Right ventricle myocardium superior (tissue), 1 donor: ENCODE measurements around the gene TRPC1. TPM values are rescaled to one million over a fixed set of nuclear protein-coding genes. Genes with fewer than 3 reads are reported as not detected.
"Not testable (repeated sequence)": the region's sequence is repeated elsewhere in the genome, so short reads cannot be mapped to it uniquely, and the experiment has no call there.

Experiments used
- ATAC-seq: fragments of 200-7000 bp; cut with Tn5 transposase; one replicate; pipeline ENCODE4 v1.9.1; 2020; ENCODE audit warnings: mild to moderate bottlenecking; ENCODE audit not compliant: poor library complexity
- DNase-seq: peaks from one replicate; pipeline ENCODE4 v3.0.0-alpha.2; 2020
- intact Hi-C: fragments of 100-400 bp; cut with DNase I; formaldehyde crosslinking; loops from one replicate; pipeline ENCODE4 v1.11.2; 2022
- long read RNA-seq: library from polyadenylated mRNA; unstranded; transcript quantifications from one replicate; pipeline ENCODE4 v2.0.0, GENCODE V29; 2021
- total RNA-seq: library from RNA; stranded (reverse); fragmentation: NEBNext Ultra II Directional; extraction: Animal tissue kit (Norgen Biotek cat#: 25700); gene quantifications from one replicate; pipeline ENCODE4 v1.2.1, GENCODE V29; 2021
- donor health status: DM: no; HTN: yes; CAD: no; lungs with severe emphysema.

The TRPC1 gene
- 10.0 TPM for total RNA-seq
- long read RNA-seq, full-length matches to known transcripts = 7 of 12 reads
- long read RNA-seq, partial matches to known transcripts = 2 of 12 reads
- long read RNA-seq, other reads (novel, unspliced or antisense) = 3 of 12 reads

- intact Hi-C loops = no loop called here
- DNase-seq (peak; percentile 82), ATAC-seq (peak; percentile 92)
Observed at GRCh38 chr3:142723968-142724681, at the start of gene TRPC1. TSS of gene TRPC1 (plus strand) at chr3:142724034. CDS start at chr3:142724560, 526 bp downstream.

GRCh38 chr3:142676151-142676550 is 47.7 kb upstream of the TRPC1 start:
- DNase-seq (no peak), ATAC-seq (no peak)
- intact Hi-C loops = no loop called here

GRCh38 chr3:142680710-142681109 is 43.1 kb upstream of the TRPC1 start:
- intact Hi-C loops = no loop called here
- DNase-seq (no peak), ATAC-seq (no peak)

- DNase-seq (no peak), ATAC-seq (no peak)
- intact Hi-C loops = no loop called here
Observed at GRCh38 chr3:142690613-142691012, 33.2 kb upstream of the TRPC1 start.

DNA sequence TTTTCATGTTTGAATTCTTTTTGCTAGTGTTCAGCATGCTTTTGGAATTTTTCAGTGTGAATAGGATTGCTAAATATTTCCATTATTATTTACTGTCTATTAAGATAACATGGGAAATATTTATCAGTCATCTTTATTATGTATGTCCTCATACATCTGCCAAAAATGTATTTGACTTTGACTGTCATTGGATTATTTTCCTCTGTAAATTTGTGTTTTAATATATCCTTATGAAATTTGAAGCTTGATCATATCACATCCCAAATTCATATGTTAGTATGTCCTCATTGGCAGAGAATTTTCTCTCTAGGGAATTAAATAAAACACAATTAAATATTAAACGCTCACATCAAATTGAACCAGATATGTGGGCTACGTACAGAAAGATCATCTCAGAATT is 32.3 kb upstream of the TRPC1 start:
- intact Hi-C loops = no loop called here
- ATAC-seq (no peak), DNase-seq (no peak)

DNA sequence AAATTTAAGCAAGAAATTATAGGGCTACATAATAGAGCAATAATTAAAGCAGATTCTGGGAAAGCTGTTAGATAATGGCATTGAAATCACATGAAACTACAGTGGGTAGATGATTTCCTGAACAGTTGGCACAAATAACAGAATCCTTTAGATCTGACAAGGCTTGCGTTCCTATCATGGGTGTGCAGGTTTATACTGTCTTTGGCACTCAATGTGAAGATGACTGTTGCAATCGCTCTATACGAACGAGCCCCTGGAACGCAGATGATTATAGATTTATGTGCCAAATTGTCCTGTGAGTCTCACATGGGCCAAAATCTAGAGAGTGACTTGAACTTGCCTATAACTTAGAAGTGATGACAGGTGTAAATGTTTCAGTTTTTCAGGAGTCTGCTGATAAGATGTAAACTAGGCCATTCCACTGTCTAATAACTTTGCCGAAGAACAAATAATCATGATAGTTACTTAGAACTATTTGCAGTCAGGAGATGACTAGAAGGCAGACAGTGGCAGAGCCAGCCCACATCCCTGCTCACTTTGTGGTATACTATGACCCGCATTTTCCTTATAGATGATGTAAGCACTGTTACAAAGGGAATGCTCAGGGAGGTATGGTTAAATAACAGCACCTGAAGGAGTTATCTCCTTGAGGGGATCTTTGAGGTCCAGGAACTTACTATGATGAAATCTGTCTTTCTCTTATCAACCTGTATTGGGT is 30.5 kb upstream of the TRPC1 start:
- no peak for DNase-seq
- no peak for ATAC-seq
- intact Hi-C loops = no loop called here

DNA sequence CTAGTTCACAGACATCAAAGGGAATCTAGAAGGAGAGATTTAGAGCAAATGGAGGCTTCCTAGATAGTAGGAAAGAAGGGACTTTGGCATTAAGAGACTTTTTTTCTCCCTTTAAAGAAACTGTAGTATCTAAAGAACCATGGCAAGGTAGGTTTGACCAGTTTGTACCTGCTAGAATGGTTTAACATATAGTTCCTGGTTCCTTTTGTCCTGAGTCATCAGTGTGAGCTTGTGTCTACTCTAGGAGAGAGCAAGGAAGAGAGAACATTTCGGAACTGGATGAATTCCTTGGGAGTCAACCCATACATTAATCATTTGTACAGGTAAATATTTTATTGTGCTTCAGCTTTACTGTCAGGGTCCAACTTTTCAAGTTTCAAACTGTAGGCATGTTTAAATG is 29.6 kb upstream of the TRPC1 start:
- ATAC-seq = no peak
- no peak for DNase-seq
- intact Hi-C loops = no loop called here

- ATAC-seq = no peak
- no peak for DNase-seq
- intact Hi-C loops = no loop called here
Observed at GRCh38 chr3:142705198-142705597, 18.6 kb upstream of the TRPC1 start.

GRCh38 chr3:142706321-142707127 is 17.3 kb upstream of the TRPC1 start:
- DNase-seq (no peak), ATAC-seq (no peak)
- intact Hi-C loops = no loop called here

GRCh38 chr3:142709207-142709606 is 14.6 kb upstream of the TRPC1 start:
- intact Hi-C loops = no loop called here
- ATAC-seq (no peak), DNase-seq (no peak)

GRCh38 chr3:142714882-142715281 is 9.0 kb upstream of the TRPC1 start:
- DNase-seq, intact Hi-C loops, ATAC-seq: not testable (repeated sequence)

- intact Hi-C loops = no loop called here
- DNase-seq (no peak), ATAC-seq (no peak)
Observed at GRCh38 chr3:142716102-142716501, 7.7 kb upstream of the TRPC1 start.

DNA sequence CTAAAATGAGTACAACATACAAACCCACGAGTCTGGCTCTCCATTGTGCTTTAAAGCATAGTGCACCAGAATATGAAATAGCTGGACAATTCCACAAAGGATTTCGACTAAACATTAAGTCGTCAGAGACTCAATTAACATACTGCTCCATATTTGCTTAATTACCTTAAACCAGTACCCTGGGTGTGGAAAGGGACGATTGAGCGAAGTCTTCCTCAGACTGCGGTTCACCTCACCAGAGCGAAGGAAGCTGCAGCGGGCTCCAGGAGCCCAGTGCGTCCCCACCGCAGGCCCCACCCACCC is 218 bp upstream of the TRPC1 start:
- DNase-seq (no peak), ATAC-seq (peak; percentile 25)
- intact Hi-C loops = no loop called here

DNA sequence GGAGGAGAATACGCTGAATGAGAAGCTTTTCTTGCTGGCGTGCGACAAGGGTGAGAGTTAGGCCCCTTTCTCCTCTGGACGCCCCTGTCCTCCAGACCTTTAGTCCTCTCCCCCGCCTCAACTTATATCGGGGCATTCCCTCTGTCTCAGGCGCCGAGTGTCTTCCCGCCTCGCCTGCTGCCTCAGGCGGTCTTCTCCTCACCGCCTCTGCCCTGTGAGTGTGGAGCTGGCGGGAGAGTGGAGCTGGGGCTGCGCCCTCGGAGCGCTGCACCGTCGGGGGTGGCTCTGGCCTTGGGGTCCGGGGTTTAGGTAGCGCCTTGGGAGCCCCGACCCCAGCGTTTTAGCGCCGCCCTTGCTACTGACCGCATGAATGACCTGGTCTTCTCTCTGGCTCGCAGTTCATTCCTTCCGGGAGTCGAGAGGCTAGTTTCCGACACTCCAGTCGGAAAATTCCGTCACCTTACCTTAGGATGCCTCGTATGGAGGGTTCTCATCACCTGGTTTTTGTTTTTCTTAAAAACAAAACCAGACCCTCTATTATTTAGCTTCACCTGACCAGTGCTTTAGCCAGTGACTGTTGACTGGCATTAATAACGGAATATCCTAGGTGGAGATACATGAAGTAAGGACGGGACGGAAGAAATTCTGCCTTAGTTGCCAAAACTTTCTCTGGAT is 985 bp downstream of the TRPC1 start:
- intact Hi-C loops = no loop called here
- DNase-seq (peak; percentile 48), ATAC-seq (peak; percentile 56)

- DNase-seq (no peak), ATAC-seq (no peak)
- intact Hi-C loops = no loop called here
Observed at GRCh38 chr3:142725357-142725739, 1.5 kb downstream of the TRPC1 start.

DNA sequence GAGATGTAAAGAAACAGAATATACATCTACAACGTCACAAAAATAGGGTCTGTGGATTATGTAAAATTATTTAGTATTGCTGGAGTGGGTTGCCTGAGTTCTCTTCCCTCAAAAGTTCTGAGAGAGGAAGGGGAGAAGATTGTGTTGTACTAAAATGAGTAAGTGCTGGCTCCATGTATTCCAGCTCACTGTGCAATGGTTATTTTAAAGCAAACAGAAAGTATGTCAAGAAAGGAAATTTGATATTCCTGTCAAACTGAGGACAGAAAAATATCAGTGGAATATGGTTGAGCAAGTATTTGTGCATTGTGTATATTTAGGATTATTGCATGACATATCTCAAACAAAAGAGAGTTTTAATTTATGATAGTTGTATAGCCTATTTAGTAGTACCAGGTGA is 2.2 kb downstream of the TRPC1 start:
- intact Hi-C loops = no loop called here
- DNase-seq = no peak
- no peak for ATAC-seq

GRCh38 chr3:142732066-142732465 is 8.2 kb downstream of the TRPC1 start:
- intact Hi-C loops = no loop called here
- ATAC-seq = no peak
- no peak for DNase-seq

DNA sequence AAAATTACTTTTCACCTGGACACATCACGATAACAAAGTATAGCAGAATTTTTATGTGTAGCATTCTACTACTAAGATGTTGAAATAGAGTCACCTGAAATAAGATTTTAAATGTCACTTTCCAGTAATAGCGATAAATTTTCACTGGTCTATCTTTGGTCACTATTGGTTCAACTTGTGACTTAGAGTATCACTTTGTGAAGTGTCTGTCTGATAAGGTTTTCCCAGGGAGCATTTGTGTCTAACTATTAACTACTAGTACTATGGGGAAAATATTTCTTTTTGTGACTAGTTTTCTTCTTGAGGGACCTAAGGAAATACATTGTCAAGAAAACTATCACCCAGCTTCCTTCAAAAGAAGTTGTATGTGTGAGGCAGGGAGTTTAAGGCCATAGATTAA is 11.0 kb downstream of the TRPC1 start:
- DNase-seq = no peak
- intact Hi-C loops = no loop called here
- peak; percentile 54 for ATAC-seq

DNA sequence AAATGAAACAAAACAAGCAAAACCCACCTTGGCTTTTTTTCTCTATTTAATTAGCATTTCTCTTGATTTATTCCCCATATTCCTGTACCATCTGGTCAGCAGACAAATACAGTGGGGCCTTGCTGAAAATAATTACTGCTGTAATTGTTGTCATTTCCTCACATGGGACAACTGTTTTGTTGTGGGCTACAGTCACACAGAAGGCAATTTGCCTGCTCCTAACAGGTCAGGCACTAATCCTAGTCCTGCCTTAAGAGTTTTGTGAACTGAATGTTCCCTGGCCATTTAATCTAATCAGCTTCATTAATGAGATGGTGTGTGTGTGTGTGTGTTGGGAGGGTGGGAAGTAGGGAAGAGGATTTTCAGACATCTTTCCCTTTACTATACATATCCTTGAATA is 11.6 kb downstream of the TRPC1 start:
- intact Hi-C loops = no loop called here
- DNase-seq (no peak), ATAC-seq (peak; percentile 89)
